GM23338 (cell line): ENCODE measurements around the gene IGF1R.

Experiments used
- CTCF ChIP-seq, 2 experiments: fragments of 200-600 bp in 1 of 2; sonication (generic) in 1 of 2; conservative IDR thresholded peaks; 2 replicates each; pipeline versions ENCODE4 v1.5.1 to v1.6.1; 2016 to 2017; ENCODE audit warnings: antibody characterized with exemption in 2 of 2, low read depth in 2 of 2, mild to moderate bottlenecking in 2 of 2, moderate library complexity in 1 of 2
- JUNB ChIP-seq: IDR thresholded peaks from one replicate; pipeline ENCODE4 v1.6.1; 2016; ENCODE audit warnings: antibody characterized with exemption; ENCODE audit not compliant: unreplicated experiment
- NANOG ChIP-seq: IDR thresholded peaks from 2 replicates; pipeline ENCODE4 v1.6.1; 2016; ENCODE audit warnings: antibody characterized with exemption, borderline replicate concordance

- TF ChIP-seq JUNB (no peak), CTCF (conservative IDR thresholded peaks at IDR 0.05; ENCODE audit: low read depth in 2 of 2) (no peak), NANOG (no peak)
These were observed 212.1 kb downstream of the IGF1R start for GRCh38 chr15:98860281-98861041.
